NCI-H2107 (cell line): Measurements from ENCODE around the gene VAMP5.
A peak's percentile ranks its signal among the peaks of the same experiment; 100 is the strongest.
"Not testable (repeated sequence)": the region's sequence is repeated elsewhere in the genome, so short reads cannot be mapped to it uniquely, and the experiment has no call there.

ENCODE experiments used
- DNase-seq: peaks from one replicate; lab custom pipeline; 2025; lab: John Stamatoyannopoulos, UW

VAMP5 gene

GRCh38 chr2:85584857-85585780 is 888 bp downstream of the VAMP5 start:
- DNase-seq = no peak

DNA sequence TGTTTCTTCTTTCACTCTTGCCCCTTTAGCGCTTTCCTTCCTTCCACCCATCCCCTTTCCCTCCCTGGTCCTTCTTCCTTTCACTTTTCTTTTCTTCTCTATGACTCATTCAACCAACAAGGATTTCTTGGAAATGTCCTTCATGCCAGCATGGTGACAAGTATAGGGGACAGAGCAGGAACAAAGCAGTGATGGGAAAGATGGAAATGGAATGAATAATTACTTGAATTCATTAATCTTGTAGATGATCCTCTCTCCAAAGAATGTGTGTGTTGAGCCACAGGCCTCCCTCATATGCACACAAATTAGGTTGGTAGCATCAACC is 1.5 kb downstream of the VAMP5 start:
- DNase-seq = no peak

GRCh38 chr2:85588236-85588635 is 4.0 kb downstream of the VAMP5 start:
- no peak for DNase-seq

GRCh38 chr2:85588645-85589044 is 4.4 kb downstream of the VAMP5 start:
- DNase-seq = no peak

DNA sequence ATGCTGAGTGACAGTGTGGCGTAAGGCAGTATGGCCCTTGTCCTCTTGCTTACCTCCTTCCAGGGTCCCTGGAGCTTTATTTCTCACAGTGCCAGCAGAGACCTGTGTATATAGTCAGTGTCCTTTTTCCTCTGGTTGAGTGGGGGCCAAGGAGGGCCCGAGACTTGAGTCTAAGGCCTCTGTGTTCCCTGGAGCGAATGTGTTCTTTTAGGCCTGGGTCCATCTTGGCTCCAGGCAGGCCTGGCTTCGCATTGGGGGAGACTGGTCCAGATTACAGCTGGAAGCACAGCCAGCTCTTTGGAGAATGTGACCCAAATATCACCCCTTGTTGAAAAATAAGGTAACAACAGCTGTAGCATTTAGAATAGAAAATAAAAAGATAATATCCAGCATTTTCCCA is 5.0 kb downstream of the VAMP5 start:
- DNase-seq = no peak

DNA sequence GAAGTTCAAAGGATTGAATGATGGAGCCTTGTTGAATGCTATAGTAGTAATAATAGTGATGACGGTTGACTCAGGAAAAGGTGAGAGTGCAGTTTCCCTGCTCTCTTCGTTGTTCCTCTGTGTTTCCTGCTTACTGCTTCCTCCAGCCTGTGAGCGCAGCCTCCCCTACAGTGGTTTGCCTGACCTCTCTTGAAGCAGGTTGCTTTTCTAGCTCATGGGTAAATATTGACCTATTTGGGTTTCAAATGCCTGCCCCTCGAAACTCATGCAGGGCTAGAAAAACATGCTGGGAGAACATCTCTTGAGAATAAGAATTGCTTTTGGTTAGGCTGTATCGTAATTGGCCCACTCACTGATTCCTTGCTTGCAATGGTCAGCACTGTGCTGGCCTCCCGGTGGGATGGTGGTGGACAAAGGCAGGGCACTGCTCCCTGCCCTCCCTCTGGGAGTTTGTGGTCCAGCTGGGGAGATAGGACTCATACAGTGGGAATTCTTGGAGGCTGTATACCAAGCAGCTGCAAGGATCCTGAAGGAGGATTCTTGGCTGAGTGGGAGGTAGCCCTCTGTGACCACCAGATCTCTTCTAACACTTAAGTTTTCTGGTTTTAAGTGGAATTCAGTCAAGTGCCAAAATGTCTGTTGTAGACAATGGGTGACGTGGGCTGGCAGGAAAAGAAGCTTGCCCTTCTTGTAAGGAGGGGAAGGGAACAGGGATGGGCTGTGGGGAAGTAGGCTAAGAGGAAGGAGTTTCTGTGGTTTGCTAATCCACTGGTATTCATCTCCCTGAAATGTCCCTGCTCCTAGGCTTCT is 6.0 kb downstream of the VAMP5 start:
- no peak for DNase-seq

GRCh38 chr2:85590950-85591349 is 6.7 kb downstream of the VAMP5 start:
- no peak for DNase-seq

GRCh38 chr2:85591563-85591962 is 7.3 kb downstream of the VAMP5 start:
- DNase-seq = no peak

DNA sequence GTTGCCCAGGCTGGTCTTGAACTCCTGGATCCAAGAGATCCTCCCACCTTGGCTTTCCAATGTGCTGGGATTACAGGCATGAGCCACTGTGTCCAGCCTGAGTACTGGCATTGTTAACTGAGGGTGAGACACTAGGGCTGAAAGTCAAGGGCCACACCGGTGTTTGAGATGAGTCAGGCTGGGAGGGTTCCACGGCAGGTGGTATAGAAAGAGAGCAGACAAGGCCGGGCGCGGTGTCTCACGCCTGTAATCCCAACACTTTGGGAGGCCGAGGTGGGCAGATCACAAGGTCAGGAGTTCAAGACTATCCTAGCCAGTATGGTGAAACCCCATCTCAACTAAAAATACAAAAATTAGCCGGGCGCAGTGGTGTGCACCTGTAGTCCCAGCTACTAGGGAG is 8.1 kb downstream of the VAMP5 start:
- DNase-seq = not testable (repeated sequence)

GRCh38 chr2:85593023-85593422 is 8.8 kb downstream of the VAMP5 start:
- DNase-seq = no peak

DNA sequence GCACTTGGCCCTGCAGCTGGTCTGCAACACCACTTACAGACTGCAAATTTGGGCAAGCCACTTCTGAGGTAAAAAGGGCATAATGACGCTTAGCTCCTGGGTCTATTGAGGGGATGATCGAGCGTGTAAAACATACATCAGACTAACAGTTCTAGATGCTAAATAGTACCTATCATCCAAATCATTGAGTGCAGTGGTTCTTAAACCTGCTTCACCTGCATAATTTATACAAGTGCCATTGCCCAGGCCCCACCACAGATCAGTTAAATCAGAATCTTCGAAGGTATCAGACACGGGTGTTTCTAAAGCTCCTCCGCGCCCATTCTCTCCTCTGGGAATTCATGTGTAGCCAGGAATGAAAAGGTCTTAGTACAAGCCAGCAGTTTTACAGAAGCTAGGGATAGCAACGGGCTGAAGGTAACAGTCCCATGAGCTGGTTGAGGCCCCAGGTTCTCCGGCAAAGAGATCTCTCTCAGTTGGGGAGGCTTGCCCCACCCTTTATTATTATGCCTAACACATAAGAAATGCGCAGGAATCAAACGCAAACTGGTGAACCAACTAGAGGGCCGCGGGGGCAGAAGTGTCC is 10.6 kb downstream of the VAMP5 start:
- no peak for DNase-seq

DNA sequence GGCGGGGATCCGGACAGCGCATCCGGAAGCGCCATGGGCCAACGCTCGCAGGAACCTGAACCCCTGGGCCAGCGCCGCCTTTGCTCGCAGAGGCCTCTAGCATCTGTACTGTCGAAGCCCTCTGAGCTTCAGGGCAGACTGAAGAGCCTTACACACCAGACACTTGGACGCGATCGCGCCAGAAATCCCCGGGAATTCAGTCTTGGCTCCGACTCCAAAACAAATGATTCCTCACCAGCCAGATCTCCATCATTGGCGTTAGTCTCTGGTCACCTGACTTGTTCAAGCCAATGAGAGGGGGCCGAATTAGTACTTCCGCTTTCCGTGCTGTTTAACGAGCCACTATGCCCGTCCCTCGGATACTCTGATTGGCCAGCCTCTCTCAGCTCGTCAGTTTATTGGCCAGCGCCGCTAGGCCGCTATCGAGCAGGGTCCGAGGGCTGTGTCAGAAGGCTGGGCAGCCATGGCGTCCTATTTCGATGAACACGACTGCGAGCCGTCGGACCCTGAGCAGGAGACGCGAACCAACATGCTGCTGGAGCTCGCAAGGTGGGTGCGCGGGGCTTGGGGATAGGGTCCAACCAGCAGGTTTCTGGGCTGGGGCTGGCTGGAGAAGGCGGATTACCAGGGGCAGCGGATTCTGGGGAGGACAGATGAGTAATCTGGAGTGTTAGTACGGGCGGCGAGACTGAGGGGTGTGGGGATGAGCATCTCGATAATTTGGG is 11.2 kb downstream of the VAMP5 start, which contains the start of gene RNF181:
Gene RNF181 (plus strand): TSS at position 445 of the 725 bp plus-strand sequence. CDS start 19 bp downstream, at position 464.
- DNase-seq = peak; percentile 88

DNA sequence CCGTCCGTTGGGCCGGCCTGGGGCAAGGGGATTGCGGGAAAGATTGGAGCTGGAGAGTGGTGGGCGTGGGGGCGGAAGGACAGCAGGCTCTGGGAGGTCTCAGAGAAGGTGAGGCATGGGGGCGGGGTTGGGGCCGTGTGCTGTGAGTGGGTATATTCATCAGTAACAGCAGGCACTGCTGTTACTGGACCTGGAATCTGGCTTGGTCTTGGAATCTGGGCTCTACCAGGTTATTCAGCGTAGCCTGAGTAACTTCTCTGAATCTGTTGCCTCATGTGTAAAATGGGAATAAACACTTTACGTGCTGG is 11.7 kb downstream of the VAMP5 start:
- no peak for DNase-seq

DNA sequence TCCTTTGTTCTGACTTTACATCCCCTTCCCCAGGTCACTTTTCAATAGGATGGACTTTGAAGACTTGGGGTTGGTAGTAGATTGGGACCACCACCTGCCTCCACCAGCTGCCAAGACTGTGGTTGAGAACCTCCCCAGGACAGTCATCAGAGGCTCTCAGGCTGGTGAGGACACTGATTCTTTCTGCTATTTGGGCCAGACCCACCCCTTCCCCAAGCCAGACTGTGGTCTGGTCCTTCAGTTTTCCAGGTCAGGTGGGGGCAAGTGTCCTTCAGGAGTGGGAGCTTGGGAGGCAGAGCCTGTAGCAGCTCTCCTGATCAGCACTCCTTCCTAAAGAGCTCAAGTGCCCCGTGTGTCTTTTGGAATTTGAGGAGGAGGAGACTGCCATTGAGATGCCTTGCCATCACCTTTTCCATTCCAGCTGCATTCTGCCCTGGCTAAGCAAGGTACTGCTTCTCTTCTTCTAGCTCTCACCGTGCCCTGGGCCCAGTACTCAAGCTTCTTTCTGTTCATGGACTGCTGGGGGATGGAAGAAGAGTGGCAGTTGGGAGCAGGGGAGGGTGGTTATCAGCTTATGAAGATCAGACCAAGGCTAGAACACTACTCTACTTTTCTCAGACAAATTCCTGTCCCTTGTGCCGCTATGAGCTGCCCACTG is 12.4 kb downstream of the VAMP5 start:
- DNase-seq = no peak

DNA sequence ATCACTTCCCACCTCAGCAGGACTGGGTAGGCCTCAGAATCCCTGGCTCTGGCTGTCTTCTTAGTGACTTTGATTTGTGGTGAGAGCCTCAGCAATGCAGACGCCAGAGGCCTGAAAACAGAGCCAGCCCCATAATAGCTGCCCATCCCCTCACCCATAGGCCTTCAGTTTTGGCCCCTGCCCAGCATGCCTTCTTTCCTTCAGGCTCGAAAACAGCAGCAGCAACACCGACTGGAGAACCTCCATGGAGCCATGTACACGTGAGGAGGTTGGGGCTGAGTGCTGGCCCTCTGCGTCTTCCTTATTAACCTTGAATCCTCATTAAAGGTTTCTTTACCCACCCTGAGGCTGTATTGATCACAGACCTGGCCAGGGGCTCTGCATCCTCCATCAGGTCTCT is 13.0 kb downstream of the VAMP5 start:
- no peak for DNase-seq

DNA sequence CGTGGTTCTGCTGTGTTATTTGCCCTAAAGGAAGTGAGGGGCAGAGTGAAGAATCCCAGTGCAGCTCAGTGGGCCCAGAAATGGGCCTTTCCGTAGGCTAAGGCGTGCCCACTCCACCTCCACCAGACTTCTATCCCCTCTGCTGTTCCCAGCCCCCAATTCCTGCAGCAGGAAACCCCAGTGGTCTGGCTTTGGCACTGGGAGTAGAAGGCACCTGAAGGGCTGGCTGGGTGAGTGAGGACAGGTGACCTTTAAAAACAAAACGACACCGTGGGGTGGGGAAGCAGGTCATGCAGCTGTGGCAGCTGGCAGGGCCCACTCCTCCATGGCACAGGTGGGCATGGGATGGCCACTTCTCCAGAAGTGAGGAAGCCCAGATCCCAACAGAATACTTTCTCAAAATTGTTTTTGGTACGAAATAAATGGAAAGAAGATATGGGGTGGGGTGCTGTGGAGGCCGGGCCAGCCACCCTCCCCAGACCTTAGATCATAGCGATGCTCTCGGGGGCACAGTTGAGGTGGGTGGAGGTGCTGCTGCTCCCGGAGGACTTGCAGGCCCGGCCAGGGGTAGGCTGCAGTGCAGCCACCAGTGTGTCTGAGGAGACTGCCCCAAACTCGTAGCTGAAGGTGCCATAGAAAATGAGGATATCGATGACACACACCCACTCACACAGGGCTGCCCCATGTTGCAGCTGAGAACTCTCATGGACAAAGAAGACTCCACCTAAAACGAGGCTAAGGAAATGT is 14.5 kb downstream of the VAMP5 start:
- no peak for DNase-seq

GRCh38 chr2:85599468-85600234 is 15.4 kb downstream of the VAMP5 start:
- no peak for DNase-seq

DNA sequence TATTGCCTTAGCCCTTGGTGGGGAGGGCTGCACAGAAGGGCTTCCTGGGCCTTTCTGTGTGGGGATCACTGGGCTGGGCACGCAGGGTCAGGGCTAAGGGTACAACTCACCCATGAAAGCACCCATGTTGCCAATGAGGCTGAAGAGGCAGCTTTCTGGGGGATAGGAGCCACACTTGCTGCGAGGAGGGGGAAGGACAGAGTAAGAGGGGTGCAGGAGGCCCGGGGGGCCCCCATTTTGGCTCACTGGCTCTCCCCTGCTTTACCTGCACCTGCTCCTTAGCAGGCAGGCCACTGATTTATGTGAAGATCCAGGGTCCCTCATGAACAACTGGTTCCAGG is 16.0 kb downstream of the VAMP5 start:
- DNase-seq = no peak

DNA sequence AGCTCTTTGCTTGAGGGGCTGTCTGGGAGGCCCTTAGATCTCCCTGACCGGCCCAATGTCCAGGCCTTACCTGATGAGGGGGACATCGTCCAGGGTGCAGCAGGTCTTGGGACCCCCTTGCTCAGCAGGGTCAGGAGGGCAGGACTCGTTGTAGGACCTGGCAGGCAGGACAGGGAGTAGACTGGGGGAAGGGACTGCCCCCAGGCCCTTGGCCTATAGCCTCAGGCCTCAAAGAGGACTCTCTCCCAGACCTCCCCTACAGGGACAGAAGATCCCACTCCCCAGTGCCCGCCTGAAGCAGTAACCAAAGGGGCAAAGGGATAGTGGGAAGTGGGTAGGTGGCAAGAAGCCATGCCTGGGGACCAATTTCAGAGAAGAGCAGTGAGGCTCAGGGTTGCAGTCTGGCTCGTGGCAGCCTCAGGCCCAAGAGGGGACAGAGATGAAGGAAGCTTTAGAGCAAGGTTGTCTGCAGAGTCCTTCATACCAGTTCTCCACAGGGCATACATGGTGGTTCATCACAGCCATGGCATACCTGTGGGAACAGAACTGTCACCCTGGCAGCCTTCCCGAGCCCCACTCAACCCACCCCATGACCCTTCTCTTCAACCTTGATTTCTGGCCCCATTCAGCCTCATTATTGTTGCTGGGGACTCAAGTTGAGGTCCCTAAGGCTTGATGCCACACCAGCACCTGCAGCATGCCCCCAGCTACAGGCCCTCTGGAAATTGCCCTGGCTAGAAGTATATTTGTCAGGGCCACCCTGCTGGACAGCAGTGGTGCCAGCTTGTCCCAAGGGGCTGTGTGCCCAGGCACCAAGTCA is 16.9 kb downstream of the VAMP5 start:
- no peak for DNase-seq
